Measurements from ENCODE around the gene SKIC3.

SKIC3 gene

DNA sequence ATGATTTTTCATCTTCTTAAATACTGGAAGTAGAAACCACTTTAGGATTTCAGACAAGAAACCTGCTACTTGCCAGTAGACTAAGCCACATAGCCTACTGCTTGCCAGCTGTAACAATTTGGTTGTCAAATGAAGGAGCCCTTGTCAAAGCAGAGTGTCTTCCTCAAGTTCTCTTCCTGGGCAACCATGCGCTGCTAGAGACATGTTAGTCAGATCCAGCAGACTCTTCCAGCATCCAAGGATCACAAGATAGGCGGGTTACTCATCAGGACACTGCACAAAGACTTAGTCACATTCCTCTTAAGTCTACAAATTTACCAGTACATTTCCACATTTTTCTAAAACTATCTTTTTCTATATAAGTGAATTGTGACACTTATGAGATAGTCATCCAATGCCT is 24.4 kb downstream of the SKIC3 start:
- DNase-seq, result no peak

DNA sequence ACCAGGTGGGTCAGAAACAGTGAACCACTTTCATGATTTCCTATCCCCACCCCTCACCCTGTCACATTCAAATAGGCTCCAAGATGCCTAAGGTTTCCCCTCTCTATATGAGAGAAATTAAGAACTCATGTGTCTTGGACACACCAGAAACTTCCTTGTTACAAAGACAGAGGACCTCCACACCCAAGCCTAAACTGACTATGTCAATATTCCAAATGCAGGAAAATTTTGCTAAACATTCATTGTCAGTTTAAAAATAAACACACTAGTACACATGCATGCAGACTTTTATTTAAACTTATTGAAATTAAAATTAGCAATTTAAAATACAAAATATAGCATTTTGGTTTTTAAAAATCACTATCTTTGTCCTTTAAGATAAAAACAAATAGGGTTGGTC is 26.2 kb downstream of the SKIC3 start:
- DNase-seq, result no peak

DNA sequence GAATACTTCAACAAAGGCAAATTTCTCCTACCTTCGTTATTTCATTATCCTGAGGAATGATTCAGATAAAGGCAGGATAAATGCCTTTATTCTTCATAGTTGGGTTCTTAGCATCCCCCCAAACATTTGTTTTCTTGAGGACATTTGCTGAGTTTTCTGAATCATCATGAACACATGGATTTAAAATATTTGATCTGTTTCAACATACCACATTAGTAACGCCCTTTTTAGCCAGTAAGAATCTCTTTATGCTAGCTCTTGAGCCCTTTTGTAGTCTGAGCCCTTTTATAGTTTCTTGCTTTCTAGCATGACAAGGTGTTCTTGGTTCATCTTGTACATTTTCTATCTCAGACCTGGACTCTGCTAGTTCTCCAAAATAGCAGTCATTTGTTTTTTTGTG is 27.9 kb downstream of the SKIC3 start:
- DNase-seq, result no peak

DNA sequence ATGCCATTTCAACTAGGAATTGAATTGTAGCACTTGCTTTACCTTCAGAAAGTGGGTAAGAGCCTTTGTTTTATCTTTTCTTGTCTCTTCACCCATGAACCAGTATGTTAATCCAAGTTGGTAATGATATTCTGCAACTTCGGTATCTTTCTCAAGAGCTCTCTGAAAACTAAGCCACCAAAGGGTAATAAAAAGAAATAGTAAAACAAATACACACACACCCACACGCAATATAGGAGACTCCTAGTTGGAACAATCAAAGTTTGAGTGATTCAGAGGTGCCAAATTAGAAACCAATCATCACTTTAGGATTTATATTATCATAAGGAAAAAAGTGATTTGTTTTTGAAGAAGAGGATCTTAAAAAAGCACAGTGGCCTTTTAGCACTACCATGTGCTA is 30.4 kb downstream of the SKIC3 start:
- no peak for DNase-seq

DNA sequence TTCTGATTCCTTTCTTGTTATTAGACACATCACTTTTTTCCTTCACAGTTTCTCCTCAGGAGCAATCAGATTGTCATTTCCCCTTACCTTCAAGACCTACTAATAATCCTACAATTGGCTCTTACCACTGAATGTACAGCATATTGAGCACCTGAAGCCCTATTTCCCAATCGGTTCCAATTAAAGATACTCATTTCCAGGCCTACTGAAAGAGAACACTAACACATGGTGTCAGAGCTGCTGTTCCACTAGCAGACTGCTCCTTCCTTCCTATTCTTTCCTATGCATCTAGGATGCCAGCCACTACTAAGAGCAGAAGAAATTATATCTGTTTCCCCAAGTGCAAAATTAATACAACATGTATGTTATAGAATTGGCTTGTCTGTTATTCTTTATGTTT is 34.6 kb downstream of the SKIC3 start:
- DNase-seq, result no peak

DNA sequence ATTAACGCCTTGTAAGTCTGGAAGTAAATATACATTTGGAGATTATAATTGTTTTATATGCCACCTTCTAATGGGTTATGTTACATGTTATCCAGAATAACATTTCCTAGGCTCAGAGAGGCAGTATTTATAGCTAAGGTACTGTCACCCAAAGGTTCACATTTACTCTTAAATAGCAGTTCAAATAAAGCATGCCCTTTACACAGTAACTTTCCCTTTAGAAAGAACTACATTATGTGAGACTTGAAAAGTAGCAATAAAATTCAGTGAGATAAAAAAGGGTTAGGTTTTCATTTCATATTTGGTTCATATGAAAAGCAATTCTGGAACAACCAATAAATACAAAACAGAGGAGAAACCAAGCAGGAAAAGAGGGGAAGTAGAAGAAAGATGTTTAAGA is 35.1 kb downstream of the SKIC3 start:
- DNase-seq, result no peak

DNA sequence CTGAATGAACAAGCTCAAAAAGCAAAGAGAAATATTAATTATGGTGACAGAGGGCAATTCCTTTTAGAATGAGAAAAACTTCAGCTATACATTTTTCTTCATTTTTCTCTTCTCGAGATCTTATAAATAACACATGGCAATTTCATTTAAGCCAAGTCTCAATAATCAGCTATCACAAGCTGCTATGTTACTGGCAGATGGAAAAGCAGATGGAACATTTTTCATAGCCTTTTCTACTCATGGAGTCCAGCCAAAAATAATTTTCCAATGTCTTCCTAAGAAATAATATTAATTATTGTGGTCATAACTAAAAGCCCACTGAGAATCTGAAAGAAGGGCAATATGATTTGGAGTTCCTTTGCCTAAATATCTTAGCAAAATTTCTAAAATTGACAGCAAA is 35.6 kb downstream of the SKIC3 start:
- no peak for DNase-seq

DNA sequence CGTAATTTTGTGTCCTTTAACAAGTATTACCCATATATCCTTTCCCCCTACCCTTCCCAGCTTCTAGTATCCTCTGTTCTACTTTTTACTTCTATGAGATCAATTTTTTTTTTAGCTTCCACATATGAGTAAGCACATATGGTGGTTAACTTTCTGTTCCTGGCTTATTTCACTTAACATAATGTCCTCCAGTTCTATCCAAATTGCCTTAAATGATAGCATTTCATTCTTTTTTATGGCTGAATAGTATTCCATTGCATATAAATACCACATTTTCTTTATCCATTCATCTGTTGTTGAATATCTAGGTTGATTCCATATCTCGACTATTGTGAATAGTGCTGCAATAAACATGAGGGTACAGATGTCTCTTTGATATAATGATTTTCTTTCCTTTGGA is 36.4 kb downstream of the SKIC3 start:
- DNase-seq, result no peak

DNA sequence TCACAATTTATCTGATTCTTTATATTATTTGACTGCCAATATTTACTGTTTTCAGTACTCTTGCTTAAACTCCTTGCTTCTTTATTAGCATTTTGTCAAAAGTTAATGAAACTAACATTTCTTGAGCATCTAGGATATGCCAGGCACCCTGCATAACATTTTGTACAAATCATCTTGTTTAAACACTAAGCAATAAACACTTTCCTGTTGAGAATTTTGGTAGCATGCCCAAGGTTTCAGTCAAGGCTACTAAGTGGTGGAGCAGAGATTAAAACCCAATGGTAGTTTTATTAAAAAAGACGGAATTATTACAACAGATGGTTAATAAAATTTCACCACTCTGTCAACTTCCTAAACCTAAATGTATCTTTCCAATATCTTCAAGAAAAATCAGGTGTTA is 43.2 kb downstream of the SKIC3 start:
- DNase-seq, result no peak

DNA sequence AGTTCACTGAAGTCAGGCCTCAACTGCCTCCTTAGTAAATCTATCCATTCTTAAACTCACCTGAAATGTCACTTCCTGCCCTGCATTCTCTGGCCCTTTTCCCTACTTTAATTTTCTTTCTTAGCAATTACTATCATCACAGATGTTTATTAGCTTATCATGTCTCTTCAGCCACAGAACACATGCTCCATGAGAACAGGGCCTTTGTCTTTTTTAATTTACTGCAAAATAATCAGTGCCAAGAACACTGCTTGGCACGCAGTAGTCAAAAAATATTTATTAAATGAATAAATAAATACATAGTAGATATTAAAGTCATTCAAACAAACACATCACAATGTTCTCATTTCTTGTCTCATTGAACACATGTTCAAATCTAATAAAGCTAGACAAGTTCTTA is 46.2 kb downstream of the SKIC3 start:
- DNase-seq, result no peak

Measured in activated CD4-positive, CD25-positive, alpha-beta regulatory T cell treated with anti-CD3 and anti-CD28 coated beads, Interleukin-2, amount 50 U/mL, for 72 hours (primary cell).